GM12875 (cell line): ENCODE results near the gene CHTF8.

Experiments used
- H3K4me3 ChIP-seq: one replicate; pipeline ENCODE4 v1.5.1; 2011; ENCODE audit warnings: low read depth, low read length, control low read depth
- CTCF ChIP-seq: IDR thresholded peaks from 2 replicates; pipeline ENCODE4 v1.5.1; 2011; ENCODE audit warnings: low read depth, mild to moderate bottlenecking, control low read depth, inconsistent platforms, low read length, moderate library complexity, borderline replicate concordance; ENCODE audit not compliant: insufficient read depth

The CHTF8 gene

DNA sequence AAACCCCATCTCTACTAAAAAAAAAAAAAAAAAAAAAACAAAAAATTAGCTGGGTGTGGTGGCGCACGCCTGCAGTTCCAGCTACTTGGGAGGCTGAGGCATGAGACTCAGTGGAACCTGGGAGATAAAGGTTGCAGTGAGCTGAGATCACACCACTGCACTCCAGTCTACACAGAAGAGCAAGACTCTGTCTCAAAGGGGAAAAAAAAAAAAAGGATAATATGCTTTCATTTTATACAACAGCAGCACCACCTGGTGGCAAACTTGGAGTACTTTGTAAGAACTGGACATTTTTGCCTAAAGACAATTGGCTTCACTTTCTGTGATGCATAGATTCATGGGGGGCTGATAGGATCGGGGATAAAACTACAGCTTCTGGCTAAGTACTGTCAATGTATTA, 8.5 kb downstream of the CHTF8 start:
- peak; percentile 42; the same call in 1 of the 2 replicates for TF ChIP-seq CTCF

GRCh38 chr16:69120096-69120664, 12.2 kb downstream of the CHTF8 start:
- H3K4me3 ChIP-seq: no peak overlapping the region
- TF ChIP-seq CTCF: no peak

More for the DNA sequence above, 8.5 kb downstream of the CHTF8 start:
- H3K4me3 ChIP-seq: no peak overlapping the region

DNA sequence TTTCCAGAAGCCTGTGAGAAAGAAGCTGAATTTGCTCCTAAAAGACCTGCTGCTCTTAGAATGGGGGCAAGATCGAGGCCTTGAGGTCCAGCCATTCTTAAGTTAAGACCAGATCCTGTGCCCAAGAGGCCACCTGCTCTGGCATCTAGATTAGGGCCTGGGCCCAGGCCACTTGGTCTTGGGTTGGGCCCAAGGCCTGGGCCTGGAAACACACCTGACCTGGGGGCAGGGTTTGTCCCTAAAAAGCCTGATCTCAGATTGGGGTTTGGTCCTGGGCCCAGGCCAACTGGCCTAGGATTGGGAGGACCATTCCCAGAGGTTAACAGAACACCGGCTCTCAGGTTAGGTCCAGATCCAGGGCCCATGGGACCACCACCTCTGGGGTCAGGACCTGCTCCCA, 12.9 kb downstream of the CHTF8 start:
- no peak for TF ChIP-seq CTCF

GRCh38 chr16:69118994-69119393, 13.4 kb downstream of the CHTF8 start:
- TF ChIP-seq CTCF: no peak
- H3K4me3 ChIP-seq: no peak overlapping the region

More for the DNA sequence above, 12.9 kb downstream of the CHTF8 start:
- H3K4me3 ChIP-seq: no peak overlapping the region

DNA sequence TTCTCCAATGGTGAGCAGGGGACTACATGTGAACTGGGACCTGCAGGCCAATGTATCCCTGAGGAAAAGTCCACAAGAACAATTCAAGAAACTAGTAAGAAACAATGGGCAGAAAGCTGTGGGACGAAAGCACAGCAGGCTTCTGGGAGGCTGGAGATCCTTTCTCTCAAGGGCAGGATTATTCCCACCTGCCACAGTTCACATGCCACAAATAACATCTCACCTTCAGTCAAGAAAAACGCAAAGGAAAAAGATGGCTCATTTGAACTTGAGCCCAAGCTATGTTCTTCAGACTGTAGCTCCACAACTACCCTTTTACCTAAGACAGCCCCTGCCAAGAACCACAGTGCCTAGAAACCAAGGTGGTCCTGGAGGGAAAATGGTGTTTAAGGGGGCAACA, 13.9 kb downstream of the CHTF8 start:
- TF ChIP-seq CTCF: no peak
- no peak overlapping the region for H3K4me3 ChIP-seq

DNA sequence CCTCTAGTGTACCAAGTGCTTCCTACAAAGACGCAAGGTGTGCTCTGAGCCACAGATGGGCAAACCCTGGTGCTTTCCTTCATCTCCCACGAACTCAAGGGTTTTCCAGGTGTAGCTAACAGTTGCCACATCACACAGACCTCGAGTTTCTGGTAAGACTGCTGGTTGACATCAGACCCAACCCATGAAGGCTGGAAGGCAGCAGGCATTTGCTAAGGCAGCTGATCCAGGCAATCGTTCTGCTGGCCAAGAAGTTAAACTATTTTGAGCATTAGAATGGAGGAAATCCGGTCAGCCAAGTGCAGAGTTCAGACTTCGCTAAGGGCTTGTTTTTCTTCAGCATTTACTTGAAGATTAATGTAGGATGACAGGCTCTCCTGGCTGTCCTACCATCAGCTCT, 15.5 kb downstream of the CHTF8 start:
- H3K4me3 ChIP-seq: no peak overlapping the region
- no peak for TF ChIP-seq CTCF

GRCh38 chr16:69116256-69116875, 16.0 kb downstream of the CHTF8 start:
- no peak overlapping the region for H3K4me3 ChIP-seq
- no peak for TF ChIP-seq CTCF
